DND-41 (cell line): ENCODE measurements around the gene RHOH.

Experiments used
- CTCF ChIP-seq: IDR thresholded peaks from 2 replicates; pipeline ENCODE4 v1.5.1; 2012; ENCODE audit warnings: borderline replicate concordance, low read length, moderate library complexity, mild to moderate bottlenecking; ENCODE audit not compliant: poor library complexity, severe bottlenecking; ENCODE audit errors: extremely low read depth
- EZH2 ChIP-seq: IDR thresholded peaks from 3 replicates; pipeline ENCODE4 v1.6.1; 2012; ENCODE audit warnings: borderline replicate concordance, low read depth, mild to moderate bottlenecking, moderate library complexity, low read length, inconsistent platforms; ENCODE audit not compliant: severe bottlenecking

DNA sequence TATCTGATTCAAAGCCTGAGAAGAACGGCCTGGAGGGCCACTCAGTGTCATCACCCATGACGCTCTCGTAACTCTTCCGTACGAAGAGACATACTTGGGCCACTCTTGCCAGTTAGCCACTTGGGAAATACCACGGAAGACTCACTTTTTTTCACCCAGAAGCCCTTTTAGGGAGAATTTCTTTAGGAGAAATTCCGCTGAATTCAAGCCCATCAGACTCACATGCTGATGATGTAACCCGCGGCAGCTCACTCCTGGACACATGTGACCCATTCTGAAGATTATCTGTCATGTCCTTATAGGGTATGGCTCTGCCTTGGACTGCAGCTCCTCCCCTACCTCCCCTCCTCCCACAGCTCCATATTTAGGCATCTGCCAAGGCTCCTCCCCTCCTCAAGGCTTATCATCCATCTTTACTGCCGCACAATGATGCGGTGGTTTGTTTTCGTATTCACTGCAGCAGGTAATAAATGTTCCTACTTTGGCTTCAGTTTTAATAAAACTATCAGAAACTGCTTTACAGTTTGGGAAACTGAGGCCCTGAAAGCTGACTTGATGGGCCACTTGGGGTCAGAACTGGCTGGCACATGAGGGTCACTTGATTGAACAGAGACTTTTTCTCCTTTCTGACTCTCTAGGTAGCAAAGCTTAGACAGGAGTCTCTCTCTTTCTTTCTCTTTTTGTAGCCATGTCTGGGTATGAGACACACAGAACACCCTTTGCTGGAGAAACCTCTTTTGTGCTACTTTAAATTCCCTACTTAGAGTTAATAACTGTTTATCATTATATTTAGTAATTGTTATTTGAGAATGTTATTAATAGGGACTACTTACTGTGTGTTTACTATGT lies 42.1 kb downstream of the RHOH start:
- TF ChIP-seq CTCF, result no peak
- no peak for TF ChIP-seq EZH2
